Caco-2 (cell line): ENCODE results near the gene SMYD1. TPM values are rescaled to one million over a fixed set of nuclear protein-coding genes. Genes with fewer than 3 reads are reported as not detected.
"Not testable (repeated sequence)": the region's sequence is repeated elsewhere in the genome, so short reads cannot be mapped to it uniquely, and the experiment has no call there.

ENCODE experiments used
- BruUV-seq: library from RNA; stranded (reverse); fragments of 400-500 nt; replicated peaks from 2 replicates; lab custom pipeline; 2021; lab: Mats Ljungman, UMichigan
- CTCF ChIA-PET: fragments of 300-600 bp; sonication (Branson Sonifier 250); formaldehyde crosslinking; loops from one replicate; lab custom pipeline; 2022; ENCODE audit warnings: antibody characterized with exemption; lab: Charles Lee
- POLR2A ChIA-PET: fragments of 300-600 bp; sonication (Branson Sonifier 250); formaldehyde crosslinking; loops from one replicate; lab custom pipeline; 2022; ENCODE audit warnings: antibody characterized with exemption; lab: Charles Lee
- DNase-seq, 2 experiments: peaks; one replicate each; pipeline versions ENCODE4 v3.0.0 to v3.0.0-alpha.2; 2020 to 2022
- H3K27me3 ChIP-seq: replicated peaks from 2 replicates; pipeline ENCODE4 v1.6.0; 2011; ENCODE audit warnings: low read length; ENCODE audit not compliant: control insufficient read depth, insufficient read depth
- H3K36me3 ChIP-seq: 2 replicates; pipeline ENCODE4 v1.5.1; 2011; ENCODE audit warnings: low read length; ENCODE audit not compliant: control insufficient read depth, insufficient read depth
- H3K4me1 ChIP-seq: fragments of 250-450 bp; sonication (Bioruptor Pico); 2 replicates; pipeline ENCODE4 v1.5.1; 2020; ENCODE audit warnings: mild to moderate bottlenecking
- H3K4me3 ChIP-seq: 2 replicates; pipeline ENCODE4 v1.5.1; 2011; ENCODE audit warnings: low read depth, mild to moderate bottlenecking, control low read depth, low read length
- H3K9me3 ChIP-seq: fragments of 250-450 bp; sonication (Bioruptor Pico); 2 replicates; pipeline ENCODE4 v1.5.1; 2020; ENCODE audit warnings: mild to moderate bottlenecking, moderate library complexity
- H3K27ac Mint-ChIP-seq: one replicate; pipeline ENCODE4 v1.8.0; 2022; ENCODE audit warnings: mixed read lengths; ENCODE audit not compliant: unreplicated experiment
- H3K27me3 Mint-ChIP-seq: one replicate; pipeline ENCODE4 v1.8.0; 2022; ENCODE audit warnings: mixed read lengths; ENCODE audit not compliant: insufficient read depth, unreplicated experiment
- H3K36me3 Mint-ChIP-seq: one replicate; pipeline ENCODE4 v1.8.0; 2022; ENCODE audit warnings: mild to moderate bottlenecking, mixed read lengths; ENCODE audit not compliant: insufficient read depth, unreplicated experiment
- H3K4me1 Mint-ChIP-seq: one replicate; pipeline ENCODE4 v1.8.0; 2022; ENCODE audit warnings: low read depth, mixed read lengths; ENCODE audit not compliant: unreplicated experiment
- H3K4me3 Mint-ChIP-seq: one replicate; pipeline ENCODE4 v1.8.0; 2022; ENCODE audit warnings: mild to moderate bottlenecking, moderate library complexity, mixed read lengths; ENCODE audit not compliant: unreplicated experiment
- H3K9me3 Mint-ChIP-seq: one replicate; pipeline ENCODE4 v1.8.0; 2022; ENCODE audit warnings: mixed read lengths; ENCODE audit not compliant: unreplicated experiment
- intact Hi-C: fragments of 100-400 bp; cut with micrococcal nuclease; formaldehyde crosslinking; loops from one replicate; pipeline ENCODE4 v1.10.0; 2022; ENCODE audit not compliant: unreplicated experiment
- total RNA-seq: library from RNA; stranded (reverse); gene quantifications from 2 replicates; pipeline ENCODE4 v1.2.3, GENCODE V29; 2022
- TF ChIP-seq, protein P1 (sequence below), 2 experiments: fragments of 200-600 bp in 1 of 2; IDR thresholded peaks; 1 replicate in 1 of 2; 2 replicates in 1 of 2; pipeline versions ENCODE4 v1.5.1 to v1.8.0; 2011 to 2022; ENCODE audit warnings: antibody characterized with exemption in 1 of 2, control low read depth in 1 of 2, inconsistent platforms in 1 of 2, low read depth in 1 of 2, low read length in 1 of 2, mild to moderate bottlenecking in 1 of 2, moderate library complexity in 1 of 2; ENCODE audit not compliant: insufficient read depth in 1 of 2, severe bottlenecking in 1 of 2, unreplicated experiment in 1 of 2

SMYD1 gene
- total RNA-seq, 1 experiment from 2014 or later = not detected

DNA sequence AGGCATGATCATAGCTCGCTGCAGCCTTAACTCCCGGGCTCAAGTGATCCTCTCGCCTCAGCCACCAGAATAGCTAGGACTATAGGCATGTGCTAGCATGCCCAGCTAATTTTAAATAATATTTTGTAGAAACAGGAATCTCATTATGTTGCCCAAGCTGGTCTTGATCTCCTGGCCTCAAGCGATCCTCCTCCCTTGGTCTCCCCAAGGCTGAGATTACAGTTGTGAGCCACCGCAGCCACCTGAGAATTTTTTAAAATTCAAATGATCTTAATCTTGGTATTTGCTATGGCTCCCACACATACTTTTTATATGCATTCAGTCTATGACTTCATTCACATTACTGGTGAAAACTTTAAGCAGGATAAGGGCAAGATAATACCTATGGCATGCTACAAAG, 25.1 kb upstream of the SMYD1 start:
- CTCF ChIA-PET = no interaction called here
- Mint-ChIP-seq H3K9me3 (no peaks in the 10 kb centered on the region), H3K27ac (no peak overlapping the region), H3K4me1 (peaks cover 15% of the 10 kb centered on the region), H3K4me3 (no peak overlapping the region), H3K36me3 (no peaks in the 10 kb centered on the region), H3K27me3 (no peaks in the 10 kb centered on the region)
- no peak overlapping the region for H3K4me3 ChIP-seq
- TF ChIP-seq, protein P1, sequence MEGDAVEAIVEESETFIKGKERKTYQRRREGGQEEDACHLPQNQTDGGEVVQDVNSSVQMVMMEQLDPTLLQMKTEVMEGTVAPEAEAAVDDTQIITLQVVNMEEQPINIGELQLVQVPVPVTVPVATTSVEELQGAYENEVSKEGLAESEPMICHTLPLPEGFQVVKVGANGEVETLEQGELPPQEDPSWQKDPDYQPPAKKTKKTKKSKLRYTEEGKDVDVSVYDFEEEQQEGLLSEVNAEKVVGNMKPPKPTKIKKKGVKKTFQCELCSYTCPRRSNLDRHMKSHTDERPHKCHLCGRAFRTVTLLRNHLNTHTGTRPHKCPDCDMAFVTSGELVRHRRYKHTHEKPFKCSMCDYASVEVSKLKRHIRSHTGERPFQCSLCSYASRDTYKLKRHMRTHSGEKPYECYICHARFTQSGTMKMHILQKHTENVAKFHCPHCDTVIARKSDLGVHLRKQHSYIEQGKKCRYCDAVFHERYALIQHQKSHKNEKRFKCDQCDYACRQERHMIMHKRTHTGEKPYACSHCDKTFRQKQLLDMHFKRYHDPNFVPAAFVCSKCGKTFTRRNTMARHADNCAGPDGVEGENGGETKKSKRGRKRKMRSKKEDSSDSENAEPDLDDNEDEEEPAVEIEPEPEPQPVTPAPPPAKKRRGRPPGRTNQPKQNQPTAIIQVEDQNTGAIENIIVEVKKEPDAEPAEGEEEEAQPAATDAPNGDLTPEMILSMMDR (IDR thresholded peaks at IDR 0.05; ENCODE audit: insufficient read depth in 1 of 2, low read depth in 1 of 2, low read length in 1 of 2, severe bottlenecking in 1 of 2, unreplicated experiment in 1 of 2) = no peak
- intact Hi-C loops = no loop called here
- H3K9me3 ChIP-seq = no peaks in the 10 kb centered on the region
- POLR2A ChIA-PET = no interaction called here
- H3K36me3 ChIP-seq = no peaks in the 10 kb centered on the region
- no peak for DNase-seq
- H3K27me3 ChIP-seq = no peaks in the 10 kb centered on the region
- peaks cover 15% of the 10 kb centered on the region for H3K4me1 ChIP-seq
- no TSS peak for BruUV-seq

DNA sequence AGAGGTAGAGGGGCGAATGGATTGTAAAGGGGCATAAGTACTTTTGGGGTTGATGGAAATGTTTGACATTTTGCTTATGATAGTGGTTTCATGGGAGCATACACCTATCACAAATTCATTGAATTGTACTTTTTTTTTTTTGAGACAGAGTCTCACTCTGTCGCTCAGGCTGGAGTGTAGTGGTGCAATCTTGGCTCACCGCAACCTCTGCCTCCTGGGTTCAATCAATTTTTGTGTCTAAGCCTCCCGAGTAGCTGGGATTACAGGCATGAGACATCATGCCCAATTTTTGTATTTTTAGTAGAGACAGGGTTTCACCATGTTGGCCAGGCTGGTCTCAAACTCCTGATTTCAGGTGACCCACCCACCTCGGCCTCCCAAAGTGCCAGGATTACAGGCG, 22.1 kb upstream of the SMYD1 start:
- H3K36me3 Mint-ChIP-seq, H3K4me3 Mint-ChIP-seq, H3K27me3 Mint-ChIP-seq, DNase-seq, H3K4me3 ChIP-seq, H3K27ac Mint-ChIP-seq, H3K36me3 ChIP-seq, intact Hi-C loops, H3K4me1 ChIP-seq, H3K9me3 Mint-ChIP-seq, POLR2A ChIA-PET, H3K9me3 ChIP-seq, H3K4me1 Mint-ChIP-seq, BruUV-seq, H3K27me3 ChIP-seq: not testable (repeated sequence)
- CTCF ChIA-PET = interaction anchor here (0.9 kb wide), 1 partner anchor 409 kb away, joined by 3 read pairs; no protein-coding TSS in a partner anchor

DNA sequence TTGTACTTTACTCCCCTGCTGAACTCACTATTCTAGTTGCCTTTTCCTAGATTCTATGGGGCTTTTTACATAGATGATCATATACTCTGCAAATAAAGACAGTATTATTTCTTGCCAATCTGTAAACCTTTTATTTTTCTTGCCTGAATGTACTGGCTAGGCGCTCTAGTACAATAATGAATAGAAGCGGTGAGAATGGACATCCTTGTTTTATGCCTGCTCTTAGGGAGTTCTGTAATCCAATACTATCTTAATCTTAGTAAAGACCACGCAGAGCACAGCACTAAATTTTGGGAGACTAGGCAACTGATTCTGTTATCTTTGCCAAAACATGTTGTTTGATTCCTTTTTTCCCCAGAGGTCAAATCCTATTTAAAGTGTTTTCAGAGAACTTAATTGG, 19.1 kb upstream of the SMYD1 start:
- Mint-ChIP-seq H3K4me3 (no peak overlapping the region), H3K27ac (no peak overlapping the region), H3K36me3 (peaks cover 13% of the 10 kb centered on the region), H3K27me3 (no peaks in the 10 kb centered on the region), H3K4me1 (peaks cover 5% of the 10 kb centered on the region), H3K9me3 (no peaks in the 10 kb centered on the region)
- Histone ChIP-seq H3K27me3 (no peaks in the 10 kb centered on the region), H3K4me1 (no peaks in the 10 kb centered on the region), H3K36me3 (no peaks in the 10 kb centered on the region), H3K4me3 (no peak overlapping the region), H3K9me3 (no peaks in the 10 kb centered on the region)
- ChIA-PET POLR2A (no interaction called here), CTCF (no interaction called here)
- no TSS peak for BruUV-seq
- TF ChIP-seq, protein P1 (IDR thresholded peaks at IDR 0.05; ENCODE audit: insufficient read depth in 1 of 2, low read depth in 1 of 2, low read length in 1 of 2, severe bottlenecking in 1 of 2, unreplicated experiment in 1 of 2) = no peak
- DNase-seq = no peak
- intact Hi-C loops = no loop called here

DNA sequence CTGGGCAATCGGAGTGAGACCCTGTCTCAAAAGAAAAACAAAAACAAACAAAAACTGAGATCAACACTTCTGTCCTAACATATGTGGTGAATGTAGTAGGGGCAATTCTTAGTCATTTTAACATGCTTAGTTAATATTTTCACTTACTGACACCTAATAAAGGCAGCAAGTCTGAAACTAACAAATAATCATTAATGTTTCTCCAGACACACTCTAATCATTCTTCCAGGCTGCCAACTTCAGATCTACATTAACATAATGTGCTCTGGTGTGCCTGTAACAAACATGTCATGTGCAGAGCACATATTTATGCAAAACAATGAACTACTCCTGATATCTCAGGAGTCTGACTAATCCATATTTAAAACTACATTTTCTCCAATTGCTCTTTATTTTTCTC, 18.0 kb upstream of the SMYD1 start:
- peaks cover 19% of the 10 kb centered on the region for H3K36me3 Mint-ChIP-seq
- peaks cover 11% of the 10 kb centered on the region for H3K4me1 Mint-ChIP-seq
- Histone ChIP-seq H3K27me3 (no peaks in the 10 kb centered on the region), H3K9me3 (no peaks in the 10 kb centered on the region), H3K36me3 (no peaks in the 10 kb centered on the region), H3K4me3 (no peak overlapping the region), H3K4me1 (no peaks in the 10 kb centered on the region)
- no peak for DNase-seq
- no peak overlapping the region for H3K27ac Mint-ChIP-seq
- no peaks in the 10 kb centered on the region for H3K27me3 Mint-ChIP-seq
- ChIA-PET POLR2A (no interaction called here), CTCF (no interaction called here)
- intact Hi-C loops = no loop called here
- TF ChIP-seq, protein P1 (IDR thresholded peaks at IDR 0.05; ENCODE audit: insufficient read depth in 1 of 2, low read depth in 1 of 2, low read length in 1 of 2, severe bottlenecking in 1 of 2, unreplicated experiment in 1 of 2) = no peak
- BruUV-seq = no TSS peak
- no peak overlapping the region for H3K4me3 Mint-ChIP-seq
- no peaks in the 10 kb centered on the region for H3K9me3 Mint-ChIP-seq
